GM12874 (cell line): ENCODE data around the gene TSG101.

Experiments
- TF ChIP-seq, protein P1 (sequence below): IDR thresholded peaks from 2 replicates; pipeline ENCODE4 v1.5.1; 2011; ENCODE audit warnings: low read depth, mild to moderate bottlenecking, control low read depth, low read length, moderate library complexity; ENCODE audit not compliant: insufficient read depth

The TSG101 gene

DNA sequence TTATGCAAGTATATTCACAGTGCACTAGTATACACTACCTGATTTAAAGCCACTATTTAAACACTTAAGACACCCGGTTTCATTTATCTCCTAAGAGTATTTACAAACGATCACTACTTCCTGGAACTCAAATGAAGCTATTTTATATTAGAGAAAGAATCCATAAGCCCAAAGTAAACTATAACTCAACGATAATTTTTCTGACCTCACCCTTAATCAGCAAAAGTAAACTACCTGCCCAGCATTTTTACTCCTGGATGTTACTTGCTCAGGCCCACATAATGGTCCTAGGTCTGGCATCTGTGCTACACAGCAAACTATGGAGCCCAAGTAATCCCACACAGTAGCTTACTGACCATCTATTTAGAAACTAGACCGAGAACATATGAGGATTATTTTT lies 33.4 kb downstream of the TSG101 start:
- TF ChIP-seq, protein P1, sequence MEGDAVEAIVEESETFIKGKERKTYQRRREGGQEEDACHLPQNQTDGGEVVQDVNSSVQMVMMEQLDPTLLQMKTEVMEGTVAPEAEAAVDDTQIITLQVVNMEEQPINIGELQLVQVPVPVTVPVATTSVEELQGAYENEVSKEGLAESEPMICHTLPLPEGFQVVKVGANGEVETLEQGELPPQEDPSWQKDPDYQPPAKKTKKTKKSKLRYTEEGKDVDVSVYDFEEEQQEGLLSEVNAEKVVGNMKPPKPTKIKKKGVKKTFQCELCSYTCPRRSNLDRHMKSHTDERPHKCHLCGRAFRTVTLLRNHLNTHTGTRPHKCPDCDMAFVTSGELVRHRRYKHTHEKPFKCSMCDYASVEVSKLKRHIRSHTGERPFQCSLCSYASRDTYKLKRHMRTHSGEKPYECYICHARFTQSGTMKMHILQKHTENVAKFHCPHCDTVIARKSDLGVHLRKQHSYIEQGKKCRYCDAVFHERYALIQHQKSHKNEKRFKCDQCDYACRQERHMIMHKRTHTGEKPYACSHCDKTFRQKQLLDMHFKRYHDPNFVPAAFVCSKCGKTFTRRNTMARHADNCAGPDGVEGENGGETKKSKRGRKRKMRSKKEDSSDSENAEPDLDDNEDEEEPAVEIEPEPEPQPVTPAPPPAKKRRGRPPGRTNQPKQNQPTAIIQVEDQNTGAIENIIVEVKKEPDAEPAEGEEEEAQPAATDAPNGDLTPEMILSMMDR = no peak

DNA sequence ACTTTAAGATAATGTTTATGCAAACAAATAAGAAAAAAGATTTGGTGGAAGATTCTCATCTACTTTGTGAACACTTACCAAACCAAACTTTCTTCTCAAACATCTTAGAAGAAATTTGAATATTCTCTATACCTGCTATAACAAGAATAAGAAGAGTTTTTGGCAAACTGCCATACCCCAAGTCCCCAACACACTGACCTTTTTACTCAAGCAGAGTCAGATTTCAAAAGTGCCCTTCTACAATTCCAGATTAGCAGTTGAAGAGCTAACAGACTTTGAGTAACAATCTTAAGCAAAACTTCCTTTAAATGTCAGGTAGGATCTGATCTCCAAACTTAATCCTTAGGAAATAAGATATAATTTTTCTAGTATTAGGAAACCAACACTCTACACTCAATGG lies 33.9 kb downstream of the TSG101 start:
- TF ChIP-seq, protein P1 = no peak

DNA sequence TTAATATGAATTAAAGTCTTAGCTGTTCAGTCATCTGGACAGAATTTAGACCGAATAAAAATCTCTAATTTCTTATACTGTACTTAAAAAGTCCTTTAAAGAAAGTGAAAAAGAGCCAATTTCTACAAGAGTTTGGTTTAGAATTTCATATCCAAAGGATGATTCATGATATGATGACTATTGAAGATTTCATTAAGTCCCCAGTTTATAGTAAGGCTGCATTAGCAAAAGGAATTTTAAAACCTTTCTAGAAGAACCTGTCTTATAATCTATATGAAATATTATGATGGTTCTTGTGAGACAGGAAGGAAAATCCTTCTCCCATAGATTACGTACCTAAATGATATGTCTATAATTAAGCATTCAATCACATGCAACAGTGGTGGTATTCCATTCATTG lies 34.8 kb downstream of the TSG101 start:
- TF ChIP-seq, protein P1 = no peak

DNA sequence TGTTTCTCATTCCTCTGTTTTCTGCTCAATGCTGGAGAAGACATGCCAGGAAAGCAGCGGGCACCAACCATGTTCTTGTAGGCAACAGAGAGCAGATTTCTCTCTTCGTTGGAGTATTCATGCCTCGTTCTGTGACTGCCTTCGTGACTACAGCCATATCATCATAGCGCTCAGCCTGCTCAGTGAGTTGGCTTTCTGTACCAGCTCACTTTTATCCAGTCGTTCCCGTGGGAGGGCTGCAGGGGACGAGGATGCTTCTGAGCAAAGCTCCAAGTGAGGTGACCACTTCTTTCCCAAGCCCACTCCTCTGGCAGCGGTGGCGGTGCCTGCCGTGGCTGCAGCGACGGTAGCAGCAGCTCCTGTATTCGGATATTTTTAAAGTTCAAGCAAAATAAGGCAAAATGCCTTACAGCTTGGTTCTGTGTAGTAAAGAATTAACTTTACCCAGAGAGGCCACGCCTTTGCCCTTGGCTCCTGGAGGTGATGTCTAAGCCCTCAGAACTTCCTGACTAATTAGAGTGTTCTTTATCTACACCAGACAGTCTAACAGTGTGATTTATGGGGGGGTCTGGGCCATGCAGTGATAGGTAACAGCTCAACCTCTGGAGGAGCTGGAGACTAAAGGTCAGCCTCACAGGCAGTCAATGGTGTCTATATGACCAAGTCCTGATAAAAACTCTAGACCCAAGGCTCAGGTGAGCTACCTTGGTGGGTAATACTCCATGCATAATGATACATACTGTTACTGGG lies 35.8 kb downstream of the TSG101 start:
- TF ChIP-seq, protein P1 = no peak

- TF ChIP-seq, protein P1 = no peak
Observed at GRCh38 chr11:18490319-18490718, 36.4 kb downstream of the TSG101 start.

DNA sequence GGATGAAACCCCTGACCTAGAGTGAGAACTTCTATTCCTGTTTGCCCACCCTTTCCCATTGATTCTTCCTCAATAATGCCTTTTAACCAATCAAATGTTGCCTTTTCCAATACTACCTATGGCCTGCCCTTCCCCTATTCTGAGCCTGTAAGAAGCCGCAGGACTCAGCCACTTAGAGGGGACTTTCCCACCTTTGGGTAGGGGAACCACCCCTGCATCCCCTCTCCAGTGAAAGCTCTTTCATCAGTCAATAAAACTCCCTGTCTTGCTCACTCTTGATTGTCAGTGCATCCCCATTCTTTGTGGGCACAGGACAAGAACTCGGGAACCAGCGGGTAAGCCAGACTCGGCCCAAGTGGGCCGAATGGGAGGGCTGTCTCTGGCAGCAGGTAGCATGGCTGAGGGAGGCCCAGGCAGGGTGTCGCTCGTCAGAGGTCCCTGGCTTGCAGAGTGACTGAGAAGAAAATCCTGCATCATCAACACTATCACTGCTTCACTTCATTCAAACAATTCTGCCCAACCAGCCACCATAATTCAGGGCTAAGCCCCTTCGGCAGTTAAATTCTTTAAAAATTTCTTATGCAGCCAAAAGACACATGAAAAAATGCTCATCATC lies 40.7 kb downstream of the TSG101 start:
- TF ChIP-seq, protein P1 = no peak

DNA sequence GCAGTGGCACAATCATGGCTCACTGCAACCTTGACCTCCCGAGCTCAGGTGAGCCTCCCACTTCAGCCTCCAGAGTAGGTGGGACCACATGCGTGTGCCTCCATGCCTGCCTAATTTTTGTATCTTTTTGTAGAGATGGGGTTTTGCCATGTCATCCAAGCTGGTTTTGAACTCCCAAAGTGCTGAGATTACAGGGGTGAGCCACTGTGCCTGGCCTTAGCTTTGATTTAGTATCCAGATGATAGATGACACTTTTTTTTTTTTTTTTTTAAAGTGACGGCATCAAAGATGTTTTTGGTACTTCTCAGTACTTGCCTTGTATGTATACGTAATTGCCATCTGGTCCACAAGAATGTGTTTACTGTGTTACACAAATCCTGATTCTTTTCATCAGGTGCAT lies 47.7 kb downstream of the TSG101 start:
- TF ChIP-seq, protein P1 = no peak
